Esophagus (tissue), 2 donors: ENCODE results near the gene MAG. TPM values are rescaled to one million over a fixed set of nuclear protein-coding genes. Genes with fewer than 3 reads are reported as not detected.

Experiments
- H3K27ac ChIP-seq, 2 donors: one replicate each; pipeline ENCODE4 v1.5.1; 2013; ENCODE audit warnings: low read depth in 2 of 2, mild to moderate bottlenecking in 2 of 2, inconsistent platforms in 1 of 2, low read length in 1 of 2, moderate library complexity in 1 of 2
- H3K27me3 ChIP-seq, 2 donors: one replicate each; pipeline ENCODE4 v1.6.1; 2013; ENCODE audit warnings: low read length in 2 of 2, control low read depth in 1 of 2, mild to moderate bottlenecking in 1 of 2; ENCODE audit not compliant: insufficient read depth in 2 of 2, control insufficient read depth in 1 of 2
- H3K36me3 ChIP-seq, 2 donors: one replicate each; pipeline ENCODE4 v1.6.1; 2013; ENCODE audit warnings: low read length in 1 of 2; ENCODE audit not compliant: control insufficient read depth in 2 of 2, insufficient read depth in 2 of 2
- H3K4me1 ChIP-seq, 2 donors: one replicate each; pipeline ENCODE4 v1.6.1; 2013; ENCODE audit warnings: low read length in 1 of 2; ENCODE audit not compliant: control insufficient read depth in 2 of 2, insufficient read depth in 2 of 2
- H3K4me3 ChIP-seq, 2 donors: one replicate each; pipeline ENCODE4 v1.5.1; 2013; ENCODE audit warnings: low read length in 2 of 2, mild to moderate bottlenecking in 2 of 2, low read depth in 1 of 2, moderate library complexity in 1 of 2
- H3K9me3 ChIP-seq, 2 donors: one replicate each; pipeline ENCODE4 v1.6.1; 2013; ENCODE audit warnings: mild to moderate bottlenecking in 2 of 2, low read depth in 1 of 2, low read length in 1 of 2, moderate library complexity in 1 of 2; ENCODE audit not compliant: control insufficient read depth in 2 of 2, insufficient read depth in 1 of 2
- WGBS, 2 donors: extraction: QIAGEN DNeasy Blood & Tissue Kit; methylation state at CpG; one replicate each; pipeline ENCODE4 v1.1.7; 2013; 5-methylcytosine and 5-hydroxymethylcytosine counted together
- polyA plus RNA-seq, 2 donors: library from polyadenylated mRNA; stranded (reverse); fragments of 200-250 nt; gene quantifications; one replicate each; pipeline ENCODE4 v1.2.3, GENCODE V29; 2013
- donor health status: healthy with polysubstance abuse.
- donor health status: Bipolar disorder and iron deficiency.

Gene MAG
- polyA plus RNA-seq, 2 donors = not detected

- H3K4me3 ChIP-seq = no peak overlapping the region
- no peaks in the 10 kb centered on the region for H3K27me3 ChIP-seq
- peaks cover 0 to 21% of the 10 kb centered on the region in 2 donors for H3K36me3 ChIP-seq
- no peaks in the 10 kb centered on the region for H3K9me3 ChIP-seq
- no peak overlapping the region for H3K27ac ChIP-seq
- WGBS, 2 donors = 81 to 84% methylated on average over 9 of the region's 9 CpGs
- H3K4me1 ChIP-seq = peaks cover 2 to 12% of the 10 kb centered on the region in 2 donors
Observed at GRCh38 chr19:35253316-35254286, 38.4 kb upstream of the MAG start.

DNA sequence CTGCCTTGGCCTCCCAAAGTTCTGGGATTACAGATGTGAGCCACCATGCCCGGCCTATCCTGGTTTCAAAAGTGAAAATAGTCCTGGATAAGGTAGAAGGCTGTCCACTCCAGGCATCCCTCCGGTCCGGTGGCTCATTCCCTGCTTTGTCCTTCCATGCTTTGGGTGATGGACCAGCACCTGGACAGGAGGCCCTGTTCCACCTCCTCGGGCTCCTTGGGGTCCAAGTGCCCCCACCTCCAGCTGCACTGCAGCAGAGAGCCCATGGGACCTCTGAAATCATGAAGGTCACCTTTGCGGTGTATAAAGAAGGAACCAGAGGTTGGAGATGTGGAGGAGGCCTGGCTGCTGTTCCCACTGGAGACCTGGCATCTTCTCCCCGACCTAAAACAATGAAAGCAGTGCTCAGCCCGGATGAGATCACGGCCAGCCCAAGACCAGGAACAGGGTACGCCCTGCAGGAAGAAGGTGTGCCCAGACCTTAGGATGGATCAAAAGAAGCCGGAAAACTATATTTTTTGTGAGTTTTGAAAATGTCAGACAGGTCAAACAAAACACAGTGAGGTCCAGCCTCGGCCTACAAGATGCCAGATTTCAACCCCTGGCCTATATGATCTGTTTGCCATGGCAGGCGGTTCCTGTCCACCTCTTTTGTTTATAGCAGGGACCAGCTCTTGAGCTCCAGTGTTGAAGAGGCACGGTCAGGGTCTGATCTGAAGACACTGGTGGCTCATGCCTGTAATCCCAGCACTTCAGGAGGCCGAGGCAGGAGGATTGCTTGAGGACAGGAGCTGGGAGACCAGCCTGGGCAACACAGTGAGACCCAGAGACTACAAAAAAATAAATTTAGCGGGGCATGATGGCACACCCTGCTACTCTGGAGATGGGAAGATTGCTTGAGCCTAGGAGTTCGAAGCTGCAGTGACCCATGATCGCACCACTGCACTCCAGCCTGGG is 37.3 kb upstream of the MAG start:
- 87 to 89% methylated on average over 17 of the region's 17 CpGs for WGBS, 2 donors
- Histone ChIP-seq H3K36me3 (peaks cover 0 to 25% of the 10 kb centered on the region in 2 donors), H3K9me3 (no peaks in the 10 kb centered on the region), H3K27me3 (no peaks in the 10 kb centered on the region), H3K4me3 (no peak overlapping the region), H3K4me1 (peaks cover 2 to 12% of the 10 kb centered on the region in 2 donors), H3K27ac (no peak overlapping the region)

DNA sequence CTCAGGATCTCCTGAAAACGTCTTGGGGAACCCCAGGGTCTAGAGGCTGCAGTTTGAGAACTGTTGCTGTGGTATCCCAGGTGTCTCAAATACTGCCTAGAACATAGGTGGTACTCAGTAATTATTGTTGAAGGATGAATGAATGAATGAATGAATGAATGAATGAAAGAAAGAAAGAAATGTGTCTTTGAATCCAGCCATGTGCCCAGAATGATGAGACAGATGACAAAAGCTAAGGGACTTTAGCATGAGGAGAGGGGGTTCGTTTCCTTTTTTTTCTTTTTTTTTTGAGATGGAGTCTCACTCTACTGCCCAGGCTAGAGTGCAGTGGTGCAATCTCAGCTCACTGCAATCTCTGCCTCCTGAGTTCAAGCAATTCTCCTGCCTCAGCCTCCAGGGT is 35.4 kb upstream of the MAG start:
- peaks cover 0 to 22% of the 10 kb centered on the region in 2 donors for H3K36me3 ChIP-seq
- 46 to 69% methylated on average over 2 of the region's 2 CpGs for WGBS, 2 donors
- no peak overlapping the region for H3K27ac ChIP-seq

DNA sequence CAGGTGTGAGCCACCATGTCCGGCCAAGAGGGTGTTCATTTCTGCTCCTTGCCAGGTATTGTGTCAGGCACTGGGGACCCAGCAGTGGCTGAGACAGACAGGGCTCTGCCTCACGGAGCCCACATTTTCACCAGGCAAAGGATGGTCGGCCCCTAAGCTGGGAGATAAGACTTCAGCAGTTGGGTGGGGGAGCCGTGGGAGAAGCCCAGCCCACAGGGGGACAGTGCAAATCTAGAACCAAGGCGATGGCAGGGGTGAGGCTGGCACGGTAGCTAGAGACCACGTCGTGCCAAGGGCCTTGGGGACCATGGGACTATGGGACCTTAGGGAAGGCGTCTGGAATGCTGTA is 34.9 kb upstream of the MAG start:
- Histone ChIP-seq H3K36me3 (peaks cover 0 to 22% of the 10 kb centered on the region in 2 donors), H3K27me3 (no peaks in the 10 kb centered on the region), H3K4me3 (no peak overlapping the region), H3K27ac (no peak overlapping the region), H3K4me1 (peaks cover 0 to 5% of the 10 kb centered on the region in 2 donors), H3K9me3 (no peaks in the 10 kb centered on the region)
- WGBS, 2 donors = 76 to 85% methylated on average over 9 of the region's 9 CpGs

More for the DNA sequence above, 35.4 kb upstream of the MAG start:
- H3K4me3 ChIP-seq = no peak overlapping the region
- H3K9me3 ChIP-seq = no peaks in the 10 kb centered on the region
- no peaks in the 10 kb centered on the region for H3K27me3 ChIP-seq
- H3K4me1 ChIP-seq = peaks cover 0 to 5% of the 10 kb centered on the region in 2 donors

DNA sequence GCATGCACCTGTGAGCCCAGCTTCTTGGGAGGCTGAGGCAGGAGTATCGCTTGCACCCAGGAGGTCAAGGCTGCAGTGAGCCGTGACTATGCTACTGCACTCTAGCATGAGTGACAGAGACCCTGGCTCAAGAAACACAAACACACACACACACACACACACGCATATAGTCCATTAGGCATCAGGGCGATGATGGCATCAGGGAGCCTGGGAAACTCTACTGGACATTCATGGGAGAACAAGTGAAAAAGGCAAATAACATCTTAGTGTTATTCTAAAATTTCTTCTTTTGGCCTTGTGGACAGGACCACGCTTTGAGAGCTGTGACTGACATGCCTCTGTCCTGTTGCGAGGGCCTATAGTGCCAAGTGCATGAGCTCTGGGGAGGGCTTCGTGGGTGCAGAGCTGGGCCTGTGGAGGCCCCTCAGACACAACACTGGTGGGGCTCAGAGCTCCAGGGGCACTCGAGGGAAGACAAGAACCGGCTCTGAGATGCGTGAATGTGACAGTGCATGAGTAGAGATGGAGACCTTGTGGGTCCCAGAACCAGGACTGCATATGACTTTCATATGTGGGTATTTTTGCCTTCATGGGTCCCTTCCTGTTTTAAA is 31.2 kb upstream of the MAG start:
- H3K4me3 ChIP-seq = no peak overlapping the region
- H3K27ac ChIP-seq = no peak overlapping the region
- H3K4me1 ChIP-seq = peaks cover 0 to 9% of the 10 kb centered on the region in 2 donors
- peaks cover 0 to 16% of the 10 kb centered on the region in 2 donors for H3K36me3 ChIP-seq
- H3K9me3 ChIP-seq = no peaks in the 10 kb centered on the region
- WGBS, 2 donors = 75 to 82% methylated on average over 10 of the region's 10 CpGs
- H3K27me3 ChIP-seq = no peaks in the 10 kb centered on the region

GRCh38 chr19:35261356-35262100 is 30.4 kb upstream of the MAG start:
- WGBS, 2 donors = 68 to 78% methylated on average over 12 of the region's 12 CpGs
- Histone ChIP-seq H3K9me3 (no peaks in the 10 kb centered on the region), H3K4me3 (no peak overlapping the region), H3K4me1 (peaks cover 0 to 15% of the 10 kb centered on the region in 2 donors), H3K36me3 (peaks cover 0 to 21% of the 10 kb centered on the region in 2 donors), H3K27me3 (no peaks in the 10 kb centered on the region), H3K27ac (no peak overlapping the region)

DNA sequence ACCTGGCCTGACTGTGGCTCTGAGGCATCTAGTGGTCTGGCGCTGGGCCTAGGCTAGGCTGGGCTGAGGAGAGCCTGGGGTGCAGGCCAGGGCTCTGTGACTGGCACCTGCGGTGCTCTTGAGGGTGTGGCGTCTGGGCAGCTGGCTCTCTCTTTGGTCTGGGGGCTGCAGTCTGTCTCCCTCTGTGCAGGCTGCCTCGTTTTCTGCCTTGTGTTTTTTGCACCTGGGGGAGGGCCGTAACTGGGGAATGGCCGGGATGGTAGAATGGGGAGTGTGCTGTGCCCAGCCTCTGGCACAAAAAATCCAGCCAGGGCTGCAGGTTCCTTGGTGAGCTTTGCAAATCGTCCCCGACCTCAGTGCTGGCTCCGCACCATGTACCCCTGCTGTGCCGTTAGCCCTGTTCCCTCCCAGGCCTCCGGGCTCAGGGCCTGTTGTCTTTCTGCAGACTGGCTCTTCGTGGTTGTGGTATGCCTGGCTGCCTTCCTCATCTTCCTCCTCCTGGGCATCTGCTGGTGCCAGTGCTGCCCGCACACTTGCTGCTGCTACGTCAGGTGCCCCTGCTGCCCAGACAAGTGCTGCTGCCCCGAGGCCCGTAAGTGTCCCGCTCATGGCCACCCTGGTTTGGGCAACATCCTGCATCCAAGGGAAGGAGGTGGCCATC is 29.7 kb upstream of the MAG start:
- no peaks in the 10 kb centered on the region for H3K9me3 ChIP-seq
- no peaks in the 10 kb centered on the region for H3K27me3 ChIP-seq
- peaks cover 0 to 21% of the 10 kb centered on the region in 2 donors for H3K36me3 ChIP-seq
- peaks cover 0 to 14% of the 10 kb centered on the region in 2 donors for H3K4me1 ChIP-seq
- no peak overlapping the region for H3K4me3 ChIP-seq
- no peak overlapping the region for H3K27ac ChIP-seq
- 68 to 72% methylated on average over 17 of the region's 17 CpGs for WGBS, 2 donors

DNA sequence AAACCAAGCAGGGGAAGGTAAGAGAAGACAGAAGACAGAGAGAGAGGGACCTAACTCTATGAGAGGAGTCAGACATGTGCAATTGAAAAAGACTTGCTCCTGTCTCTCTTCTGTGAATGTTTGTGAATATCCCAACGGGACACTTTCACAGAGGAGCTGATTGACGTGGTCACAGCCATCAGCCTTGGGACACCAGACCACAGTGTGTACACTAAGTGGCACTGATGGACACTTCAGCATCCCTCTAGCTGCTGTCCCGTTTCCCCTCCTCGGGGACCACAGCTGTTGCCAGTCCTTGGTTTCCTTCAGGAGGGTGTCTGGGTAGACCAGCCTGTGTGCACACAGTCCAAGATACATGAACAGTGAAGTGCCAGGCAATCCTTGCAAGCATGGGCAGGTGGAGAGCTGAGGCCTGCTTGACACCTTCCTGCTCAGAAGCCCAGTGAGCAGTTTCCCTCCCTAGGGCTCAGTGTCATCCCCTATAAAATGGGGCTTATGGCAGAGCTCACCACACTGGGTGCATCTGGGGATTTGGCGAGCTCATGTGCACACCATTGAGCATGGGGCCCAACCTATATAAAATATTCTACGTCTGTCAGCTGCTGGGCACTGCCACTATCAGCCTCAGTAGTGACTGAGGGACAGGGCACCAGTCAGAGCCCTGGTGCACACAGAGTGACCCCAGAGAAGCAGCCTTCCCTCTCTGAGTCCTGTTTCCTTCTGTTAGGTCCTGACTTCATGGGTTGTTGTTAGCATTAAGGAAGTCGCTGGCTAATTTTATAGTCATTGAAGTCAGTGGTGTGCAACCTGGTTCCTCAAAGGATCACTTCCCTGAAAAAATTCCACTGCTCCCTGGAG is 27.5 kb upstream of the MAG start:
- H3K4me3 ChIP-seq = no peak overlapping the region
- no peak overlapping the region for H3K27ac ChIP-seq
- WGBS, 2 donors = 66 to 67% methylated on average over 7 of the region's 7 CpGs
- H3K27me3 ChIP-seq = no peaks in the 10 kb centered on the region
- peaks cover 0 to 12% of the 10 kb centered on the region in 2 donors for H3K4me1 ChIP-seq
- no peaks in the 10 kb centered on the region for H3K9me3 ChIP-seq
- peaks cover 0 to 14% of the 10 kb centered on the region in 2 donors for H3K36me3 ChIP-seq
